ENCODE results near the gene BCL11A. TPM values are rescaled to one million over a fixed set of nuclear protein-coding genes. Genes with fewer than 3 reads are reported as not detected.

BCL11A gene
- polyA plus RNA-seq, 1 donor (not counting 4 experiments of a cell fraction or from before 2014, with no cell fraction given) = 5.0 TPM

DNA sequence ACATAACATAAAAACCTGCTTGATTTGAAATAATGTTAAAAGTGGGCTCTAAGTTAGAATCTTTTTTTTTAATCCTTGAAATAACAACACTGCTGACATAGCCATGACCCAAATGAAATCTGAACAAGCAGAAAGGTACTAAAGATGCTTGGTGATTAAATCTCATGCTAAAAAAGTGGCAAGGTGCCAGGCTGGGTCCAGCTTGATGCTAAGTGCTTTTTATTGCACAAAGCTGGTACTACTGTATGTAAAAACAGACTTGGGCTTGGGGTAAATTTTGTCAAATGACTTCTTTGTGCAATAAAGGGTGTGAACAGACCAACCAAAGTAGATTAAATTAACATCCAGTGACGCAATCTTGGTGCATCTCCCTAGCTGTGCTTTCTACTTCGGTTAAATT, 13.4 kb downstream of the BCL11A start:
- Histone ChIP-seq H3K27ac (ENCODE audit: control insufficient read depth, insufficient read depth, low read length) (no peak overlapping the region), H3K4me2 (ENCODE audit: control insufficient read depth, extremely low read depth, insufficient read depth, low read depth, low read length) (no peak overlapping the region), H4K20me1 (ENCODE audit: control insufficient read depth, extremely low read depth, insufficient read depth, low read length) (no peaks in the 10 kb centered on the region), H3K9ac (ENCODE audit: control insufficient read depth, extremely low read depth, insufficient read depth, low read length) (no peak overlapping the region), H3K36me3 (ENCODE audit: control insufficient read depth in 2 of 2, extremely low read depth in 1 of 2, insufficient read depth in 2 of 2, low read length in 2 of 2) (peaks cover 0 to under 1% of the 10 kb centered on the region in 2 experiments), H2AFZ (ENCODE audit: control insufficient read depth, low read length) (no peak overlapping the region), H3K27me3 (ENCODE audit: control insufficient read depth, extremely low read depth, insufficient read depth, low read length) (no peaks in the 10 kb centered on the region), H3K4me3 (ENCODE audit: control insufficient read depth in 2 of 3, extremely low read depth in 1 of 3, insufficient read depth in 2 of 3, low read depth in 1 of 3, low read length in 3 of 3) (no peak overlapping the region), H3K79me2 (ENCODE audit: control insufficient read depth, insufficient read depth, low read length) (peaks cover 30% of the 10 kb centered on the region), H3K9me3 (ENCODE audit: control insufficient read depth, low read depth, low read length) (no peaks in the 10 kb centered on the region), H3K9me1 (ENCODE audit: control insufficient read depth, extremely low read depth, insufficient read depth, low read length) (no peaks in the 10 kb centered on the region), H3K4me1 (ENCODE audit: control insufficient read depth, extremely low read depth, insufficient read depth, low read length) (peaks cover 78% of the 10 kb centered on the region)
- dilution Hi-C loops (cut with MboI; ENCODE audit: extremely low pct_ligation_motif_present, low sequenced_read_pairs) = no loop called here
- TF ChIP-seq, protein P1, sequence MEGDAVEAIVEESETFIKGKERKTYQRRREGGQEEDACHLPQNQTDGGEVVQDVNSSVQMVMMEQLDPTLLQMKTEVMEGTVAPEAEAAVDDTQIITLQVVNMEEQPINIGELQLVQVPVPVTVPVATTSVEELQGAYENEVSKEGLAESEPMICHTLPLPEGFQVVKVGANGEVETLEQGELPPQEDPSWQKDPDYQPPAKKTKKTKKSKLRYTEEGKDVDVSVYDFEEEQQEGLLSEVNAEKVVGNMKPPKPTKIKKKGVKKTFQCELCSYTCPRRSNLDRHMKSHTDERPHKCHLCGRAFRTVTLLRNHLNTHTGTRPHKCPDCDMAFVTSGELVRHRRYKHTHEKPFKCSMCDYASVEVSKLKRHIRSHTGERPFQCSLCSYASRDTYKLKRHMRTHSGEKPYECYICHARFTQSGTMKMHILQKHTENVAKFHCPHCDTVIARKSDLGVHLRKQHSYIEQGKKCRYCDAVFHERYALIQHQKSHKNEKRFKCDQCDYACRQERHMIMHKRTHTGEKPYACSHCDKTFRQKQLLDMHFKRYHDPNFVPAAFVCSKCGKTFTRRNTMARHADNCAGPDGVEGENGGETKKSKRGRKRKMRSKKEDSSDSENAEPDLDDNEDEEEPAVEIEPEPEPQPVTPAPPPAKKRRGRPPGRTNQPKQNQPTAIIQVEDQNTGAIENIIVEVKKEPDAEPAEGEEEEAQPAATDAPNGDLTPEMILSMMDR (optimal IDR thresholded peaks at IDR 0.05 in 1 of 3, IDR thresholded peaks at IDR 0.05 in 1 of 3, conservative IDR thresholded peaks at IDR 0.05 in 1 of 3; ENCODE audit: extremely low read depth in 1 of 3, insufficient read depth in 2 of 3, low read length in 3 of 3) = no peak
- TF ChIP-seq EZH2 (IDR thresholded peaks at IDR 0.05; ENCODE audit: low read length) = no peak
- FAIRE-seq (no peak), DNase-seq (ENCODE audit: low read depth, low spot score) (no peak)

DNA sequence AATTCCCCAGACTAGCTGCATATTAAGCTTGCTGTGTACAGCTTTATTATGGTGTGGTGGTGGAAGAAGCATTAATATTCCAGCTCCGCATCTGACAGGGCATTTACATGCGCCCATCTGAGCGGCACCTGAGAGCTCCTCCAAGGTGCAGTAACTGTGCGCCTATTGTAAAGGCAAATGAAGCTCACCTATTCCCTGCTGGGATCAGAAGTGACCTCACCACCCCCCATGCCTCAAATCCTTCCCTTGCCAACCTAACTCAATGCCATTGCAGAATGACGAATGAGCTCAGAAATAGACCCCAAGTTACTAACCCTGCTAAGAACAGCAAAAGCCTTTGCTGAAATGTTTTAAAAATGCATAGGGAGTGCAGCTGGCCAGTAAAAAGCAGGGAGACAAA, 14.3 kb downstream of the BCL11A start:
- Histone ChIP-seq H3K79me2 (ENCODE audit: control insufficient read depth, insufficient read depth, low read length) (peaks cover 35% of the 10 kb centered on the region), H3K9me1 (ENCODE audit: control insufficient read depth, extremely low read depth, insufficient read depth, low read length) (no peaks in the 10 kb centered on the region), H3K36me3 (ENCODE audit: control insufficient read depth in 2 of 2, extremely low read depth in 1 of 2, insufficient read depth in 2 of 2, low read length in 2 of 2) (no peaks in the 10 kb centered on the region), H3K27ac (ENCODE audit: control insufficient read depth, insufficient read depth, low read length) (peak overlapping the region; percentile 29), H3K9me3 (ENCODE audit: control insufficient read depth, low read depth, low read length) (no peaks in the 10 kb centered on the region), H3K4me2 (ENCODE audit: control insufficient read depth, extremely low read depth, insufficient read depth, low read depth, low read length) (peak overlapping the region; percentile 86), H3K4me3 (ENCODE audit: control insufficient read depth in 2 of 3, extremely low read depth in 1 of 3, insufficient read depth in 2 of 3, low read depth in 1 of 3, low read length in 3 of 3) (no peak overlapping the region), H2AFZ (ENCODE audit: control insufficient read depth, low read length) (no peak overlapping the region), H3K4me1 (ENCODE audit: control insufficient read depth, extremely low read depth, insufficient read depth, low read length) (peaks cover 77% of the 10 kb centered on the region), H3K9ac (ENCODE audit: control insufficient read depth, extremely low read depth, insufficient read depth, low read length) (no peak overlapping the region), H4K20me1 (ENCODE audit: control insufficient read depth, extremely low read depth, insufficient read depth, low read length) (no peaks in the 10 kb centered on the region), H3K27me3 (ENCODE audit: control insufficient read depth, extremely low read depth, insufficient read depth, low read length) (no peaks in the 10 kb centered on the region)
- peak; percentile 83 for FAIRE-seq
- dilution Hi-C loops (cut with MboI; ENCODE audit: extremely low pct_ligation_motif_present, low sequenced_read_pairs) = no loop called here
- no peak for TF ChIP-seq EZH2 (IDR thresholded peaks at IDR 0.05; ENCODE audit: low read length)
- TF ChIP-seq, protein P1 (optimal IDR thresholded peaks at IDR 0.05 in 1 of 3, IDR thresholded peaks at IDR 0.05 in 1 of 3, conservative IDR thresholded peaks at IDR 0.05 in 1 of 3; ENCODE audit: extremely low read depth in 1 of 3, insufficient read depth in 2 of 3, low read length in 3 of 3) = no peak
- no peak for DNase-seq (ENCODE audit: low read depth, low spot score)

Measured in keratinocyte (primary cell).